GM23248 (cell line): ENCODE results near the gene DOK3. TPM values are rescaled to one million over a fixed set of nuclear protein-coding genes. Genes with fewer than 3 reads are reported as not detected.

Experiments
- DNase-seq: peaks from one replicate; pipeline ENCODE4 v3.0.0-alpha.2; 2015
- H2AFZ ChIP-seq: fragments of 200-600 bp; sonication (generic); 2 replicates; pipeline ENCODE4 v1.6.1; 2016; ENCODE audit warnings: antibody characterized with exemption
- H3F3A ChIP-seq: fragments of 200-600 bp; sonication (generic); 2 replicates; pipeline ENCODE4 v1.6.1; 2016; ENCODE audit warnings: mild to moderate bottlenecking, antibody characterized with exemption, mixed run types; ENCODE audit not compliant: insufficient read depth
- H3K27ac ChIP-seq: fragments of 200-600 bp; sonication (generic); 2 replicates; pipeline ENCODE4 v1.5.1; 2016; ENCODE audit warnings: mild to moderate bottlenecking
- H3K27me3 ChIP-seq: fragments of 200-600 bp; sonication (generic); replicated peaks from 2 replicates; pipeline ENCODE4 v1.6.1; 2016; ENCODE audit warnings: mild to moderate bottlenecking; ENCODE audit not compliant: insufficient read depth
- H3K36me3 ChIP-seq: fragments of 200-600 bp; sonication (generic); 2 replicates; pipeline ENCODE4 v1.6.1; 2016; ENCODE audit warnings: low read depth, mild to moderate bottlenecking
- H3K4me1 ChIP-seq: fragments of 200-600 bp; sonication (generic); 2 replicates; pipeline ENCODE4 v1.6.1; 2016; ENCODE audit warnings: mild to moderate bottlenecking; ENCODE audit not compliant: insufficient read depth
- H3K4me2 ChIP-seq: fragments of 200-600 bp; sonication (generic); one replicate; pipeline ENCODE4 v1.6.1; 2016; ENCODE audit warnings: mild to moderate bottlenecking; ENCODE audit not compliant: unreplicated experiment
- H3K4me3 ChIP-seq: fragments of 200-600 bp; sonication (generic); 2 replicates; pipeline ENCODE4 v1.5.1; 2016; ENCODE audit warnings: mild to moderate bottlenecking
- H3K79me2 ChIP-seq: fragments of 200-600 bp; sonication (generic); 2 replicates; pipeline ENCODE4 v1.6.1; 2016; ENCODE audit warnings: mild to moderate bottlenecking; ENCODE audit not compliant: insufficient read depth
- H3K9ac ChIP-seq: fragments of 200-600 bp; sonication (generic); 2 replicates; pipeline ENCODE4 v1.6.1; 2016; ENCODE audit warnings: mild to moderate bottlenecking
- H3K9me2 ChIP-seq: fragments of 200-600 bp; sonication (generic); 2 replicates; pipeline ENCODE4 v1.6.1; 2016; ENCODE audit warnings: mixed run types, mild to moderate bottlenecking, moderate library complexity; ENCODE audit not compliant: insufficient read depth
- H3K9me3 ChIP-seq: fragments of 200-600 bp; sonication (generic); one replicate; pipeline ENCODE4 v1.6.1; 2017; ENCODE audit warnings: low read depth
- H4K20me1 ChIP-seq: fragments of 200-600 bp; sonication (generic); 2 replicates; pipeline ENCODE4 v1.6.0; 2016; ENCODE audit not compliant: insufficient read depth
- EZH2 ChIP-seq: fragments of 200-600 bp; sonication (generic); IDR thresholded peaks from 2 replicates; pipeline ENCODE4 v1.6.1; 2018; ENCODE audit warnings: antibody characterized with exemption, mild to moderate bottlenecking; ENCODE audit not compliant: insufficient read depth, poor library complexity, severe bottlenecking
- EZH2phosphoT487 ChIP-seq: fragments of 200-600 bp; sonication (generic); IDR thresholded peaks from 2 replicates; pipeline ENCODE4 v1.6.1; 2018; ENCODE audit warnings: antibody characterized with exemption, moderate library complexity, mild to moderate bottlenecking, low read depth; ENCODE audit not compliant: insufficient read depth
- WGBS, 2 experiments: methylation state at CpG; one replicate each; pipeline ENCODE4 v1.1.6; 2015 to 2017; ENCODE audit warnings: low lambda C conversion rate in 2 of 2, low coverage in 1 of 2; ENCODE audit errors: missing lambda C conversion rate in 2 of 2; 5-methylcytosine and 5-hydroxymethylcytosine counted together
- in situ Hi-C: fragments of 300-500 bp; cut with MboI; formaldehyde crosslinking; loops from 2 replicates; pipeline ENCODE4 v1.15.0; 2020
- polyA plus RNA-seq: library from polyadenylated mRNA; unstranded; fragments of >200 nt; fragmentation: Nextera tagmentation; extraction: Ambion mirVana; gene quantifications from 2 replicates; pipeline ENCODE4 v1.2.1, GENCODE V29; 2016
- total RNA-seq: library from RNA; depleted of rRNA; stranded (reverse); fragments of >200 nt; shearing (Covaris generic); gene quantifications from 2 replicates; pipeline ENCODE4 v1.2.3, GENCODE V29; 2014

Gene DOK3
- total and polyA plus RNA-seq, 2 experiments from 2014 or later, result 0.76 to 0.97 TPM

DNA sequence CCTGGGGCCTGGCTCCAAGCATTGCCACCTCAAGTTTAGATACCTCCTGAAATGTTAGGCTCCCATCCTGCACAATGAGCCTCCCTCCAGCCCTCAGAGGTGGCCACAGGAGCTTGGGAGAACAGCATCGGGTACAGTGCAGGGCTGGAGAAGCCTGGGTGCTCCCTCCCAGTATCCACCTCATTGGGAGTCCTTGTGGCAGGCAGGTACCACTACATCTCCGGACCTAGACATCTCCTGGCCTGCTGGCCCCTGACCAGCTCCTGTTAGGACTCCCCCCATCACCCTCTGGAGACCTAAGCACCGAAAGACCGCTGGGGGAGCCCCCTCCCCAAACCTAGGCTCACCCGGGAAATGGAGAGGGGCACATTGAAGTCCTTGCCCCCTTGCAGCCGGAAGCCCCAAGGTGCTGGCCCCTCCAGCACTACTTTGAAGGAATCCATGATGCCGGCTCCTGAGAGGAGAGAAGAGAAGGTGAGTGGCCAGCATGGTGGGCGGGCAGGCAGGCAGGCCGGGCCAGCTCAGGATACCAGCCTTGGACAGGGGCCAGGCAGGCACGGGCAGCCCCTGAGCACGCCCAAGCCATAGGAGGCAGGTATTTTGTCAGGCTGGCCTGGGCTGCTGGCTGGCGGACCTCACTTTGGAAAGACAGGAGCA is 13.4 kb downstream of the DOK3 start:
- H2AFZ ChIP-seq, result no peak overlapping the region
- 13 to 23% methylated on average over 11 to 12 of the region's 12 CpGs for WGBS, 2 experiments
- no peaks in the 10 kb centered on the region for H3K27me3 ChIP-seq
- peaks cover 38% of the 10 kb centered on the region for H3K79me2 ChIP-seq
- in situ Hi-C loops, result no loop called here
- H3K9me3 ChIP-seq, result no peaks in the 10 kb centered on the region
- H3K9ac ChIP-seq, result peak overlapping the region; percentile 87
- no peaks in the 10 kb centered on the region for H4K20me1 ChIP-seq
- no peaks in the 10 kb centered on the region for H3K9me2 ChIP-seq
- H3F3A ChIP-seq, result peaks cover 26% of the 10 kb centered on the region
- H3K36me3 ChIP-seq, result peaks cover 9% of the 10 kb centered on the region; the same call in 1 of the 2 replicates
- H3K27ac ChIP-seq, result peak overlapping the region; percentile 83
- H3K4me3 ChIP-seq, result peak overlapping the region; percentile 86
- peak overlapping the region; percentile 96 for H3K4me2 ChIP-seq
- TF ChIP-seq EZH2phosphoT487 (no peak), EZH2 (no peak)
- peaks cover 23% of the 10 kb centered on the region for H3K4me1 ChIP-seq
- DNase-seq, result peak; percentile 83

DNA sequence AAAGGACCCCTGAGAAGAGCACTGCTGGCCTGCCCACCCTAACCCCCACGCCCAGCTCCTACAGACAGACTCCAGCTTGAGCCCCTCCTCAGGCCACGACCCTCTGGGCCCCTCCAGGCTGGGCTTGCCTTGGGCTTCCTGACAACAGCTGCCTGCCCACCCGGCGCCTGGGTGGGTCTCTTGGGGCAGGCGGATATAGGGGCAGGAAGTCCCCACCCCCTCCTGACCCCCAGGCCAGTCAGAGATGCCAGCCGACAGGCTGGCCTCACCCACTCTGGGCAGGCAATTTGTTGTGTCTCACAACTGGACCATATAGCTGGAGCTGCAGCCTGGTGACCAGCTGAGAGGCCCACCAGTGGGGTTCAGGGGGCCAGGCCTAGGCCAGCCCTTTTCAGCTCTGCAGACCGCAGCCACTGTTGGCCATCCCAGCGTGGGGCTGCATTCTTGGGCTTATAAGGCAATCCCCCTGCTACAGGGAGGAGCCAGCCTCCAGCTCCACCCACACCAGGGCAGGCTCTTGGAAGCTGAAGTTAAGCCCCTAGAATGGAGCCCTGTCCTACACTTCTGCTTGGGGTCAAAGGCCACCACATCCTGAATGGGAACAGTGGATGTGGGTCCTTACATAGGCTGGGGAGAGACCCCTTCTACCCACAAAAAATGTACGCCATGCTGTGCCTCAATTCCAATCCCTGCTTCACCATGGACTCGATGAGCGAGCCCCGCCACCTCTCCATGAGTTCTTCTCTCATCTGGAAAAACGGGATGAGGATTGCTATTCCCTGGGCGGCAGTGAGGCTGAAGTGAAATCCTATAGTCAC is 14.2 kb downstream of the DOK3 start:
- Histone ChIP-seq H3K9ac (peak overlapping the region; percentile 87), H3K4me3 (peak overlapping the region; percentile 86), H3K9me3 (no peaks in the 10 kb centered on the region), H3K27me3 (no peaks in the 10 kb centered on the region), H3K9me2 (no peaks in the 10 kb centered on the region), H3K36me3 (peaks cover 14% of the 10 kb centered on the region; the same call in 1 of the 2 replicates), H4K20me1 (no peaks in the 10 kb centered on the region), H3F3A (peaks cover 22% of the 10 kb centered on the region), H3K4me2 (peak overlapping the region; percentile 96), H3K4me1 (peaks cover 23% of the 10 kb centered on the region), H3K79me2 (peaks cover 43% of the 10 kb centered on the region), H2AFZ (no peak overlapping the region), H3K27ac (peak overlapping the region; percentile 83)
- peak; percentile 85 for DNase-seq
- WGBS, 2 experiments, result 33 to 36% methylated on average over 12 to 14 of the region's 14 CpGs
- in situ Hi-C loops, result no loop called here
- no peak for TF ChIP-seq EZH2phosphoT487
- TF ChIP-seq EZH2, result no peak

DNA sequence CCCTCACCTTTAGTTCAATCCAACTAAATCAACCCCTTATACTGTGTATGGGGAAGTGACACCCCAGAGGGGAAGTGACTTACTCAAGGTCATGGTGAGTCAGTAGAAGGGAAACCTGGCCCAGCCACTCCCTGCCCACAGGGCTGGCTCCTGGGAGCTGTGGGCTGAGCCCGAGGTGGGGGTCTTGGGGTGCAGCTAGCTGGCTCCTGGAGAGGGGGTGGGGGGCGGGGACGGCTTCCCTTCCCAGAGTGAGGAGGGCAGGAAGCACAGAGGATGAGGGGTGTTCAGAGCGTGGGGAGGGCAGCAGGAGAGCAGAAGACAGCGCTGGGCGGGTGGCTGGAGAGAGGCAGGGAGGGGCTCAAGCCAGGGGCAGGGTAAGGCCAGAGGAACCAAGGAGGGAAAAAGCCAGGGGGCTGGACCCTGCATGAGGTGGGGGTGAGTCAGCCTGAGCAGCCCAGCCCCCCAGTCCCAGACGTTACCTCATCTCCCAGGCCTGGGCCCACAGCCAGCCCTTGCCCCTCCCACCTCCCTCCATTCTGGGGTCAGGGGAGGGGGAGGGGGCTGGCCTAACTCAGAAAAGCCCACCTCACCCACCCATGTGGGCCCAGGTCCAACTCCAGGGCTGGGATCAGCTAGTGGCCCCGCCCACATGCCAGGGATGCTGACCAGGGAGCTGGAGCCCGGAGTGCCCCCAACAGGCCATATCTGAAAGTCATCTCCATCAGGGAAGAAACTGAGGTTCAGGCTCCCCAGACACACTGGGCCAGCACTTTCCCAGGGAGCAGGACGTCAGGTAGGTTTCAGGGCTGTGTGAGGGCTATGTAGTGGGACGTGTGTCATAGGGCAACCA is 15.1 kb downstream of the DOK3 start:
- Histone ChIP-seq H3K36me3 (peaks cover 16% of the 10 kb centered on the region; the same call in 1 of the 2 replicates), H3K27me3 (no peaks in the 10 kb centered on the region), H4K20me1 (no peaks in the 10 kb centered on the region), H3K9ac (peak overlapping the region; percentile 87), H3K4me3 (peak overlapping the region; percentile 86), H3K4me1 (peaks cover 23% of the 10 kb centered on the region), H3K27ac (peak overlapping the region; percentile 83), H3F3A (peaks cover 13% of the 10 kb centered on the region), H2AFZ (no peak overlapping the region), H3K4me2 (peak overlapping the region; percentile 96), H3K79me2 (peaks cover 51% of the 10 kb centered on the region), H3K9me3 (no peaks in the 10 kb centered on the region), H3K9me2 (no peaks in the 10 kb centered on the region)
- TF ChIP-seq EZH2 (no peak), EZH2phosphoT487 (no peak)
- DNase-seq, result peak; percentile 94
- in situ Hi-C loops, result no loop called here
- WGBS, 2 experiments, result 5 to 11% methylated on average over 4 to 11 of the region's 11 CpGs

DNA sequence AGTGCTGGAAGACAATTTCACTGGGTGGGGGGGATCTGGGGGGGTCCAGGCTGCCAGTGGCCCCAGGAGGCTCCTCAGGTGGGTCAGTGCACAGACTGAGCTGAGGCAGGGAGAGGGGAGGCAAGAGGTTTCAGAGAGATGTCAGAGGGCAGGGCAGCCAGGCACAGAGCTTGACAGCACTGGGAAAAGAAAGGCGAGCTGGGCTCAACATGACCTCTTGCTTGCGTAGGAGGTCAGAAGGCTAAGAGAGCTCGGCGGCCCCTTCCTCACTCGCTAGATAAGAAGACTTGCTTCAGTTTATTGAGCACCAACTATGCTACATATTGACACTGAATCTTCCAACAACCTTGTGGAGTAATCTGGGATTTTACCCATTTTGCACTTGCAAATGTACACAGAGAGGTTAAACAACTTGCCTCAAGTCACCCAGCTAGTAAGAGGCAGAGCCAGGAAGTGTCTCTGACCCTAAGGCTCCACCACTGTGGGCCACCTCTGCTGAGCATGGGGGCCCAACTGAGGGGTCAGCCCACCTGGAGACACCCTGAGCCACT is 15.8 kb downstream of the DOK3 start:
- in situ Hi-C loops, result no loop called here
- Histone ChIP-seq H3K4me2 (peak overlapping the region; percentile 62), H3K36me3 (peaks cover 23% of the 10 kb centered on the region; the same call in 1 of the 2 replicates), H3K9me2 (no peaks in the 10 kb centered on the region), H3K9ac (peak overlapping the region; percentile 64), H3K79me2 (peaks cover 58% of the 10 kb centered on the region), H3K27ac (peak overlapping the region; percentile 83), H3F3A (peaks cover 13% of the 10 kb centered on the region), H2AFZ (no peak overlapping the region), H3K27me3 (no peaks in the 10 kb centered on the region), H3K9me3 (no peaks in the 10 kb centered on the region), H3K4me1 (peaks cover 23% of the 10 kb centered on the region), H3K4me3 (peak overlapping the region; percentile 53), H4K20me1 (no peaks in the 10 kb centered on the region)
- no peak for DNase-seq
- no peak for TF ChIP-seq EZH2phosphoT487
- TF ChIP-seq EZH2, result no peak
- WGBS, 2 experiments, result 87 to 93% methylated on average over 5 of the region's 5 CpGs
